ENCODE measurements around the gene TUBB8.
"Not testable (repeated sequence)": the region's sequence is repeated elsewhere in the genome, so short reads cannot be mapped to it uniquely, and the experiment has no call there.

The TUBB8 gene

DNA sequence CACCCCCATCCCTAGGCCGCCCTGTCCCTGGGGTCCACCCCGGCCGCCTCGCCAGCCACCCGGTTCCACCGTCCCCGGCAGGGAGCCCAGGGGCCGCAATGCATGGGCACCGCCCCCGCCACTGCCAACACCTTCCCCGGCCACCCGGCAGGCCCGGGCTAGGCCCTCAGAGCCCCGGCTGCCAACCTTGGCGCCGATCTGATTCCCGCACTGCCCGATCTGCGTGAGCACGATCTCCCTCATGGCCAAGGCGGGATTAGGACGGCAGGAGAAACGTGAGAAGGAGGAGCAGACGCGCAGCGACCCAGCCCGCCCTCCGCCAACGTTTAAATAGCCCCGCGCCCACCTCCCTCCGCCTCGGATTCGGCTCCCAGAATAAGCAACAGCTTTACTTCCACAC is at the start of gene TUBB8:
Gene TUBB8, minus strand, starts transcription at position 301 of the 400 bp plus-strand sequence. Its CDS starts 58 bp downstream, at position 243.
- no peak for DNase-seq

DNA sequence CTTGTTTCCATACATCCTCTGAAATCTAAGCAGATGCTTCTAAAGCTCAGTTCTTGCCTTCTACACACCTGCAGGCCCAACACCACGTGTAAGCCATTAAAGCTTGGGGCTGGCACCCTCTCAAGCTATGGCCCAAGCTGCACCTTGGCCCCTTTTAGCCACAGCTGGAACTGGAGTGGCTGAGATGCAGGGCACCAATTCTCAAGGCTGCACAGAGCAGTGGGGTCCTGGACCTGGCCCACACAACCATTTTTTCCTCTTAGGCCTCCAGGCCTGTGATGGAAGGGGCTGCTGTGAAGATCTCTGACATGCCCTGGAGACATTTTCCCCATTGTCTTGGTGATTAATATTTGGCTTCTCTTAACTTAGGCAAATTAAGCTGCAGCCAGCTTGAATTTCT is 47.4 kb upstream of the TUBB8 start:
- no peak for DNase-seq

GRCh38 chr10:95356-96115 is 46.4 kb upstream of the TUBB8 start:
- DNase-seq = no peak

DNA sequence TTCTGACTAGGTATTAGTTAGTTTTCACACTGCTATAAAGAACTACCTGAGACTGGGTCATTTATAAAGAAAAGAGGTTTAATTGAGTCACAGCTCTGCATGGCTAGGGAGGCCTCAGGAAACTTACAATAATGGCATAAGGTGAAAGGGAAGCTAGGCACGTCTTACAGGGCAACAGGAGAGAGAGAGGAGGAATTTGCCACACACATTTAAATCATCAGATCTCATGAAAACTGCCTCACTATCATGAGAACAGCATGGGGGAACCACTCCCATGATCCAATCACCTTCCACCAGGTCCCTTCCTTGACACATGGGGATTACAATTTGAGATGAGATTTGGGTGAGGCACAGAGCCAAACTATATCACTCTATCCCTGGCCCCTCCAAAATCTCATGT is 45.5 kb upstream of the TUBB8 start:
- DNase-seq = no peak

- DNase-seq = no peak
Observed at GRCh38 chr10:92846-93245, 43.8 kb upstream of the TUBB8 start.

DNA sequence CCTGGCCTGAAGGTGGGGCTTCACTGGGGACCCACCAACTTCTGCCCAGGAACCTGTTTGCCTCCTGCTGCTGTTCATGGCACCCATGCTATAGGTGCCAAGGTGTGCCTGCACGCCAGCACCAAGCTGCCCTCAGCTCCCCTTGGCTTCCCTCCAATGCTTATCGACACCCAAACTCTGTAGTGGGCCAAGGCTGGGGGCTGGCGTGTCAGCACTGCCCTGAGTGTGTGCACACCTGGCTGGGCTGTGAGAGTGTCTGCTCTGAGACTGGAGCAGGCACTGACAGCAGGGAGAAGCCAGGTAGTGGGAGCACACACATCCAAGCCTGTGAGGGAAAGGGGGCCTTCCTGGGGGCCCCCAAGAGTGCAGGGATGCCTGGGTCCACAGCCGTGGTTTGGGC is 43.1 kb upstream of the TUBB8 start:
- no peak for DNase-seq

GRCh38 chr10:91313-91712 is 42.2 kb upstream of the TUBB8 start:
- no peak for DNase-seq

DNA sequence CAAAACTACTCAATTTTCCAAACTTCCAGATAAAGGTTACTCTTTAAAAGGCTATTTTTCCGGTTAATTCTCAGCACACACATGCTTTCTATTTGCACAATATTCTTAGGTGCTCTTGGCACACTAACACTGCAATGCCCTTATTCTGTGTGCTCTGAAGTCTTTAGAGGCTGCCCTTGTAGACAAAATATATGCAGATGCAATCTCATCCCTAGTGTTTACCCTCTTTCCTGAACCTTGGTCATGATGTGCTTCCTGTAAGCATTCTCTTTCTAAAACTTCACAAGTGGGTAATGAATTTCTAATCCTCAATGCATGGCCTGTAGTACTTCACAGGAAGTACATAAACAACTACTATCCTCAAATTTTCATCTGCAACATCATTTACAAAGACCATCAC is 41.1 kb upstream of the TUBB8 start:
- DNase-seq = no peak

DNA sequence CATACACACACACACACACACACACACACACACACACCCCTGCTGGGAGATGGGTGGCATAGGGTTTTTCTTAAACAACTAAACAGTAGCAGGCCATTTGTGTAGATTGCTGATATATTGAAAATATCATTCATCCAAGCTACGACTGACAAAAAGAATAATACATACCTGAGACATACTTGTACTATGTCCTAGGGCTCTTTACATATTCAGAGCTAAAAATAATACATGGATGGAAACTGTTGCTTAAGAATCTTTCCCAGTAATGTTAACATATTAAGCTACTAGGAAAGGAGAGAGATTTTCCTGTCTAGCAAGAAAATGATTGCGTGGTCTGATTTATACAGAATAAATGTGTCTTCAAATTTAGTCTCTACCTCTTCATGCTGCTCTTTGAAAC is 40.2 kb upstream of the TUBB8 start:
- no peak for DNase-seq

DNA sequence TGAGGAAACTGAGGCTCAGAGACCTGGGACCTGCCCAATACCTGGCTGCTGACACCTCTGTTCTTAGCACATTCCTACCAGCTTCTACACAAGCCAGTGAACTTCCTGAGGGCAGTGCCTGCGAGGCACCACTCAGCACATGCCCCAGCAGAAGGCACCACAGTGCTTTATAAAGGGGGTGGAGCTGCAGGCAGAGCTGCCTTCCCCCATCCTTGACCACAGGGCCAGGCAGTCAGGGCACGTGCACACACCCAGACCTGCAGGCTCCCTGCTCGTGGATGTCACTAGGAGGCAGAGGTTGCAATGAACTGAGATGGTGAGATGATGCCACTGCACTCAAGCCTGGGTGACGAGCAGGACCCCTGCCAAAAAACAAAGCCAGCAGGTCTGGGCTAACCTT is 39.2 kb upstream of the TUBB8 start:
- DNase-seq = no peak

DNA sequence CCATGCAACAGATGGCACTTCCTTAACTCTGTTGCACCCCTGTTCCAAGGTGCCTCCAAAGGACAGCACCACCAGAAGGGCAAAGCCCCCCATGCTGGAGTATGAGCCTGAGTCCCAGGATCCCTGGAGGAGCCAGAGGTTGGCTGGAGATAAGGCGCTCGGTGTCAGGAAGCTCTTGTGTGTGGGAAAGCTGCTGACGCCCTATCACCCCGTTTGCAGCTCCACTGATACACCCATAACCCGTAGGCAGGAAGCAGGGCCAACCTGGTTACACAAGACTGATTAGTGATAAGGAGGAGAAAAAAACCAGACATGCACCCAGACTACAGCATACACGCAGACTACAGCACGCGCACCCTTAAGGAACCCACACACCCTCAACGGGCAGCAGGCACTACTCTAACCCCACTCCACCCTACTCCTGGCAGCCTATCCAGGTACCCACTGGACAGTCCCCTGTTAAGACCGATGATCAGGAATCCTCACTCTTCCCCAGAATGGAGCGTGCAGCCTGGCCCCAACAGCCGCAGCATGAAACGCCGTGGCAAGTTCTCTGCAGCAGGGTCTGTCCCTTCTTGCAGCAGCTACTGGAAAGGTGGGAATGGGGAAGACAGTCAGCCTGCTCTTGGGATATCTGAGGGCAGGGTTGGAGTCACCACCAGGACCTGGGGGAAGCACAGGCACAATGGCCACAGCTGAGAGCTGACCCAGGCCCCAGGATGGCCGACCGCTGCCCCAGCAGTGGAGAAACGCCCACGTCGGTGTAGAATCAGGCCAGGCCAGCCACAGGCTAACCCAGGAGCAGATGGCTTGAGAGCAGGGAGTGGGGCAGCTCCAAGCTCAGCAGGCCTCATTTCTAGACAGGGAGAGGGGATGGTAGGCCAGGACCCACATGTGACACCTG is 38.3 kb upstream of the TUBB8 start:
- no peak for DNase-seq

- DNase-seq = no peak
Observed at GRCh38 chr10:86031-86430, 36.9 kb upstream of the TUBB8 start.

DNA sequence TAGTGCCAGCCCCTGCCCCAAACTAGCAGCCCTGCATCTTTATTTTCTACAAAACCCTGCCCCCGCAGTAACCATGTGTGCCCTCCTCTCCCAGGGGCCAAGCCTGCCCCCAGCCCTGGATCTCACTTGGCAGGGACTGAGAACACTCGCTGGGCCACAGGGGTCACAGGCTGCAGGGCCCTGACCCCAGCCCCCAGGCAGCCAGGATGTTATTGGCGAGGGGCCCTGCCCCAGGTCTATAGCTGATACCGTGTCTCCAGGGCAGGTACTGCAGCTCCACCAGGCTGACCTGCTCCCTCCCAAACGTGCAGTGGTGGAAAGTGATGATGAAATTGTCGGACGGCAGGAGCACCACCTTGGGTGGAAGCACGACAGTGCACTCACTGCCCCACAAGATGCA is 35.9 kb upstream of the TUBB8 start:
- DNase-seq = no peak

DNA sequence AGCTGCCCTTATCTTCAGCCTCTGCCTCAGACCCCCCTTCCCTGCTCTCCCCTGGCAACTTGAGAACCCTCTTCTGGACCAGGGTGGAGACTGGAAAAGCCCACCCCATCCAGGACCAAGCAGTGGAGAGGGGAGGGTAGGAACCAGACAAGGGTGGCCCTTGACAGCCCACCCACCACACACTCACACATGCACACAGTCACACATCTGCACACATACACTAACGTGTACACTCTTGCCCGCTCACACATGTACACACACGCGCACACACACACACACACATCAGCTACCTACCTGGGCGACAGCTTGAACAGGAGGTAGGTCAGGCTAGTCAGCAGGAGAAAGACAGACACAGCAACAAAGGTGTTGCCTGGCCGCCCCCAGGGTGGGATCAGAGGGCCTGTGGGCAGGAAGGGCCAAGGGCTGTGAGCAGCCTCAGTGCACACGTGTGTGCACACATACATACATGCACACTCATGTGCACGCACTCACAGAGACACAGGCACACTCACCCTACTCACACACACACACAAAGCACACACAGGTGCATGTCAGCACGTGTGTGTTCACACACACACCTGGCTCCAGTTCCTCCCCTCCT is 34.9 kb upstream of the TUBB8 start:
- DNase-seq = no peak

- DNase-seq = no peak
Observed at GRCh38 chr10:80477-81105, 31.5 kb upstream of the TUBB8 start.

GRCh38 chr10:79532-80215 is 30.6 kb upstream of the TUBB8 start:
- no peak for DNase-seq

DNA sequence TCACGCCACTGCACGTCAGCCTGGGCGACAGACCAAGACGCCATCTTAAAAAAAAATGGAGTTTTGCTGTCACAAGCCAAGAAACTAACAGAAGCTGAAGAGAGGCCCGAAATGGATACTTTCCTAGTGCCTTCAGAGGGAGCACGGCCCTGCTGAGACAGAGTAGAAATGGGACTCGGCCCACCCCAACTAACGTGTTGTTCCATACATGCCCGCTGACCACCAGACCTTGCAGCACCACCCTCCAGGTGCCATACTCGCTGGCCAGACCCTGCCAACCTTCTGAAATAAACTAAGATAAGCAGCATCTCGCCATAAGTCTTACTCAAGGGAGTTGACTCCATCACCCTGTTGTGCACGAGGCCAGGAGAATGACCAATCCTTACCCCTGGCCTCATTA is 29.5 kb upstream of the TUBB8 start:
- no peak for DNase-seq

DNA sequence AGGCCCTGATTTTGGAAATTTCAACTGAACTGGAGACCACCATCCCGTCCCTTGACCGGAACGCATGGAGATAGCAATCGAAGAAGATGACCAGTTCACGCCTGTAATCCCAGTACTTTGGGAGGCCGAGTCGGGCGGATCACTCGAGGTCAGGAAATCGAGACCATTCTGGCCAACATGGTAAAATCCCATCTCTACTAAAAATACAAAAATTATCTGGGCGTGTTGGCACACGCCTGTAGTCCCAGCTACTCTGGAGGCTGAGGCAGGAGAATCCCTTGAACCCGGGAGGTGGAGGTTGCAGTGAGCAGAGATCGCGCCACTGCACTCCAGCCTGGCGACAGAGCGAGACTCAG is 25.1 kb upstream of the TUBB8 start:
- DNase-seq = not testable (repeated sequence)

- DNase-seq = not testable (repeated sequence)
Observed at GRCh38 chr10:73543-74265, 24.6 kb upstream of the TUBB8 start.

DNA sequence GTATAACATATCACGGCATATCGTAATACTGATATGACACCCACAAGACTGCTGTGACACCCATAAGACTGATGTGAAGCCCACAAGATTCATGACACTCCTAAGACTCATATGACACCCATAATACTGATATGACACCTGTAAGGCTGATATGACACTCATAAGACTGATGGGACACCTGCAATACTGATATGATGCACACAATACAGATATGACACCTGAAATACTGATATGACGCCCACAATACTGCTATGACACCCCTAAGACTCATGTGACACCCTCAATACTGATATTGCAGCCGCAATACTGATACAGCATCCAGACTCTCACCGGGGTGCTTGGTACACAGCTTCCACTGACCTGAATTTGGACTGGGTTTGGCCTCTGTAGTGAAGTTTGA is 19.1 kb upstream of the TUBB8 start:
- DNase-seq = not testable (repeated sequence)

DNA sequence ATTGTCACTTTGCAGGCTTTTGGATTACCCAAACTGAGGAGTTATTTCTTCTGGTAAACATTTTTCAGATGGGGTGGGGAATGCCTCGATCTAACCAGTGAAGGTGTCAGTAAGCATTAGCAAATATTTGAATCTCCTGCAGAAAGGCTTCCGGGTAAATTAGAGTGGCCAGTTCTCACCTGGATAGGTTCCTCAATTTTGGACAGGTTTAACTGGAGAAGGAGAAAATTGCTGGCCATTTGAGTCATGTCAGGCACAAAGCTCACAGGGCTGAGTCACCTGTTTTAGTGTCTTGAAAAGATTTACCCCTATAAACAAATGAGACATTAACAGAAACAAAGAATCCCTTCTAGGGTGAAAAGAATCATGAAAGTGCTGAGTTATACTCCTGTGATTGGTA is 830 bp upstream of the TUBB8 start:
- DNase-seq = not testable (repeated sequence)

DNA sequence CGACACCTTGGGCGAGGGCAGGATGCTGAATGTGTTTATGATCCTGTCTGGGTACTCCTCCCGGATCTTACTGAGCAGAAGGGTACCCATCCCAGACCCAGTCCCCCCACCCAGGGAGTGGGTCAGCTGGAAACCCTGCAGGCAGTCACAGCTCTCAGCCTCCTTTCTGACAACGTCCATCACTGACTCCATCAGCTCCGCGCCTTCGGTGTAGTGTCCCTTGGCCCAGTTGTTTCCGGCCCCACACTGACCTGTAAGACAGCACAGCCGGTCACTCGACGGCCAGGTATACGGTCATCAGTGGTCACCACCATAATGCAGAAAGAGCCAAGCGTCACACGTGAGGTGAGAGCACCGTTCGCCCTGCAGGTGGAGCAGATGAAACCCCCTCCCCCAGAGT is 1.2 kb downstream of the TUBB8 start:
- not testable (repeated sequence) for DNase-seq

Data from SIG-M5 (cell line).